Measurements from ENCODE around the gene COL7A1.

Gene COL7A1

GRCh38 chr3:48588230-48588629, 6.9 kb downstream of the COL7A1 start:
- DNase-seq, result no peak

DNA sequence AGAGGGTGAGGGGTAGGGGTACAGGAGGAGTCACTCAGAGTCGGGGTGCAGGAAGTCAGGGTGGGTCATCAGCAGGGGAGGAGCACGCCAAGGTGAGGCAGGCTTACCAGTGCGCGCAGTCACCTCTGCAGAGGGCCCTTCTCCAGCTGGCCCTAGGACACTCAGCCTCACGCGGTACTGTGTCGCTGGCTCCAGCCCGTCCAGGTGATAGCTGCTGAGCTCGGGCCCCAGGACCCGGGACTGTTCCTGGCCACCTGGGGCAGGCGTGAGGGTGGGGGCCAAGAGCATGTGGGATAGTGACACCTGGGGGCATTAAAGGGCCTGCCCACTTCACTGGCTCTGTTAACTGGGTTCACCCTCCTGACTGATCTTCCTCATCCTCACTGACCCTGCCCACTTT, 7.4 kb downstream of the COL7A1 start:
- no peak for DNase-seq

- DNase-seq, result no peak
Observed at GRCh38 chr3:48585411-48585810, 9.7 kb downstream of the COL7A1 start.

GRCh38 chr3:48584836-48585235, 10.3 kb downstream of the COL7A1 start:
- DNase-seq, result no peak

- DNase-seq, result no peak
Observed at GRCh38 chr3:48581621-48582481, 13.3 kb downstream of the COL7A1 start.

DNA sequence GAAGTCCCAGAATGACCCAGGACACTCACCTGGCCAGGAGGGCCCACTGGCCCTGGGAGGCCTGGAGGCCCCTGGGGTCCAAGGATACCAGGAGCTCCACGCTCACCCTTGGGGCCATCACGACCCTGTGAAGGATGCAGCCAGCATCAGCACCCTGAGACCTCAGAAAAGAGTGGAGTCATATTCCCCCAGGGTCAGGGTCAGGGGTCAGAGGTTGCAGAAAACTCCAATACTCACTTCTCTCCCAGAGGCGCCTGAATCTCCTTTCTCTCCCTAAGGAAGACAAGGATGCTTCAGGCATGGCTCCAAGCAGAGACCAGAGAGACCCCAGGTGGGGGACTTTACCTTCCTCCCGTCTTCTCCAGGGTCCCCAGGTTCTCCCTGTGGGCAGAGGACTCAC, 18.5 kb downstream of the COL7A1 start:
- DNase-seq, result no peak

DNA sequence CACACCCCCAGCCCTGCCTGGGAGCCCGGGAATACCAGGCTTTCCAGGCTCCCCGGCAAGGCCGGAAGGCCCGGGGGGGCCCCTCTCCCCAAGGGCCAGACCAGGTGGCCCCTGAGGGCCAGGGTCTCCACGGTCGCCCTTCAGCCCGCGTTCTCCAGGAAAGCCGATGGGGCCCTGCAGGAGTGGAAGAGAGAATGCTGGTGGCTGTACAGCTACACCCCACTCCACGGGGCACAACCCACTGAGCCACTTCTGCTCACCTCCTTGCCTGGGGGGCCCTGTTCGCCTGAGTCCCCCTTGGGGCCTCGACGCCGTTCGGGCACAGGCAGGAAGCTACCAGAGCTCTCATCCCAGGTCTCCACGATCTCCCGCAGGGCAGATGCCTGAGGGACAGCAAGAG, 19.8 kb downstream of the COL7A1 start:
- DNase-seq, result no peak

GRCh38 chr3:48573973-48574585, 21.1 kb downstream of the COL7A1 start:
- no peak for DNase-seq

DNA sequence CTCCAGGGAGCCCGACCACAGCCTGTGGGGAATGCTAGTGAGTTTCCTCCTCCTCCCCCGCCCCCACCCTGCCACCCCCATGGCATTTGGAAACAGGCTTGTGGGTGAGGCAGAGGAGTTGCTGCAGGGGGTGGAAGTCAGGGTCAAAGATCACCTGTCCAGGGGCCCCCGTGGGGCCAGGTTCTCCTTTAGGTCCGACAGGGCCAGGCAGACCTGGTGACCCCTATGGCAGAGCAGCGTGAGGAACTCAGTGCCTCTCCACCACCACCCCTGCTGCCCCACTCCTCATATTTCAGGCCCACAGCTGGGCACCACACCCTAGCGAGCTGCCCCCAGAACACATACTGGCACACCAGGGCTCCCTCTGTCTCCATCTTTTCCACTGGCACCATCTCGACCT, 22.6 kb downstream of the COL7A1 start:
- DNase-seq, result no peak

GRCh38 chr3:48571938-48572337, 23.2 kb downstream of the COL7A1 start:
- DNase-seq, result no peak

DNA sequence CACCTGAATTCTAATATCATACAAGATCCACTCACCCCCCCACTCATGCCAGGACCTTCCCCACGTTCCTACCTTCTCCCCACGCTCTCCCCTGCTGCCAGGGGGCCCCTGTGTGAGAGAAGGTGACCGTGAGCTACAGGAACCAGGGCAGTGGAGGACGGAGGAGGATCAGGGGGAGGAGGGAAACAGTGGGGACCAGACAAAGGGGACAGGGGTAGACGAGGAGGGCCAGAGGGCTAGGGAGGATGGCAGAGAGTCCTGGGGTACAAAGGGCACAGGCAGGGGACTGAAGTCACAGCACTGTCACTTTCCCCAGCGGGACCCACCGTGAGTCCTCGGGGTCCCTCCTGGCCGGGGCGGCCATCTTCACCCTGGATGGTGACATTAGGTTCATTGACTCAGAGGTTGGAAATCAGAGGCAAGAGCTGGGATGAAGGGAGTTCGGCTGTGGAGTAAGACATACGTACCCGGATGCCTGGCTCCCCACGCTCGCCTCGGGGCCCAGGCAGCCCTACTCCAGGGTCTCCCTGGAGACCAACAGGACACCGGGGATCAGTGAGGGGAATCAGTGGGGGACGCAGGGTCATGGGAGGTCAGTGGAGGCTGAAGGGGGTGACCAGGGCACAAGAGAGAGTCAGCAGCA, 25.2 kb downstream of the COL7A1 start:
- DNase-seq, result no peak

DNA sequence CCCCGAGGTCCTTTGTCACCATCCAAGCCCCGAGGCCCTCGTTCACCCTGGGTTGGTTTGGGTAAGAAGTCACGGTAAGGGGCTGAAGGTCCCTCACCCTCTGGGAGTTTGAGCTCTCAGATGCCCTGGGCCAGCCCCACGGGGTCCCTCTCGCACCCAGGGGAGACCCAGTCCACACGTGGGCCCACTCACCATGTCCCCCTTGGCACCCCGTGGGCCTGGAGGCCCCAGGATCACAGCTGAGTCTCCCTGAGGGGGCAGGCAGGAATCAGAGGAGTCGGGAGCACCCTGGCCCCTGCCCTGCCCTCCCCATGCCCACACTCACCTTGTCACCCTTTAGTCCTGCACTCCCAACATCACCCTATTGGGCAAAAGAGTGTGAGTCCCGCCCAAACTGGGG, 25.7 kb downstream of the COL7A1 start:
- no peak for DNase-seq

GRCh38 chr3:48568476-48568875, 26.7 kb downstream of the COL7A1 start:
- DNase-seq, result no peak

DNA sequence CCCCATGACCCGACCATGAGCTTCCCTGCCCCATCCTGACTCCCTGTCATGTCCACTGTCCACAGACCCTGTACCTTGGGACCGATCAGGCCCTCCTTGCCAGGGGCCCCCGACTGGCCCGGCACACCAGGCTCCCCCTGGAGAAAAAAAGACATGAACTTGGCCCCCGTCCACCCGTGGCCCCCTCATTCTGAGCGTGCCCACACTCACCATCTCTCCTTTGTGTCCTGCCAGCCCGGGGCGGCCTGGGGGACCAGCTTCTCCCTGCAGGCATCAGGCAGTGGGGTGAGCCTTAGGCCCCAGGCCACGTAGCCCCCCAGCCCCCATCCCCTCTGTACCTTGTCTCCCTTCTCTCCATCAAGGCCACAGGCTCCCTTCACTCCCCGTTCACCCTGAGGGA, 27.6 kb downstream of the COL7A1 start:
- DNase-seq, result no peak

GRCh38 chr3:48567090-48567489, 28.0 kb downstream of the COL7A1 start:
- DNase-seq, result no peak

DNA sequence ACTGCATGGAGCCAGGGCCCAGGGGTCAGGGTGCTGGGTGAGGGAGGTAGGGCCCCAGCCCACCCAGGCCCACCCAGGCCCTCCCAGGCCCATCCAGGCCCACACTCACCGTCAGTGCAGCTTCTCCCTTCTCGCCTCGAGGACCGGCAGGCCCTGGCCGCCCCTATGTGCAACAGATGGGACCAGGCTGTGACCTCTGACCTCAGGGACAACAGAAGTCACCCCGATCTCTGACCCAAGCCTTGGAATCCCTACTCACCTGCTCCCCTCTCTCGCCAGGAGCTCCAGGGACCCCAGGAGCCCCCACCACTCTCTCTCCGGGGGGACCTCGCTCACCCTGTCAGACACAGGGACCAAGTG, 28.7 kb downstream of the COL7A1 start:
- no peak for DNase-seq

DNA sequence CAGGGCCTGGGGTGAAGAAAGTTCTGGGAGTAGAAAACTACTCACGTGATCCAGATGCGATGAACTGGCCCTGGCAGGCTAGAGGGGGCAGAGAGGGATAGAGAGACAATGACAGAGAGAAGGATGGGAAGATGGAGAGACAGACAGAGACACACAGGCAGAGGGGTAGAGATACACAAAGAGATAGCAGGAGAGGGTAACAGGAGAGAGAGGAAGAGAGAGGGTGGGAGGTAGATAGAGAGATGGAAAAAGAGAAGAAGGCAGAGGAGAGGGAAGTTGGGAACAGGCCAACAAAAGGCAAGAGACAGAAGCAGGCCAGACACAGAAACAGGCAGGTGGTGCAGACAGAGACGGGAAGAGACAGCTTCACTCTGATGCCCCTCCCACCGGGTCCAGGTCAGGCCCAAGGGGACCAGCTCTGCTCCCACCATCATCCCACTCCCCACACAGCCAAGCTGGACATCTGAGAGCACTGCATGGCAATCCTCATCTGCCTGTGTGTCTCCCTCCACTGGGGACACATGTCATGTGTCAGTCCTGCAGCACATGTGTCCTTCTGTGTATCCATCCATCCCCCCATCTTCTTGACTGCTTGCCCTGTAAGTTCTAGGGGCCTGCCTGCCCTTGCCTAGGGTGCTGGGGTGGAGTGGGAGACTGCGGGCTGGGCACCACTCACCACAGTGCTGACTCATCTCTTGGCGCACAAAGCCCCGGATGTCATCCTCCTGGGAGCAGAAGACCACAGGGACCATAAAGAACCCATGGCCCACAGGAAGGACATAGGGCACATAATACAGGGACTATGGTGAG, 29.3 kb downstream of the COL7A1 start:
- DNase-seq, result peak; percentile 91

DNA sequence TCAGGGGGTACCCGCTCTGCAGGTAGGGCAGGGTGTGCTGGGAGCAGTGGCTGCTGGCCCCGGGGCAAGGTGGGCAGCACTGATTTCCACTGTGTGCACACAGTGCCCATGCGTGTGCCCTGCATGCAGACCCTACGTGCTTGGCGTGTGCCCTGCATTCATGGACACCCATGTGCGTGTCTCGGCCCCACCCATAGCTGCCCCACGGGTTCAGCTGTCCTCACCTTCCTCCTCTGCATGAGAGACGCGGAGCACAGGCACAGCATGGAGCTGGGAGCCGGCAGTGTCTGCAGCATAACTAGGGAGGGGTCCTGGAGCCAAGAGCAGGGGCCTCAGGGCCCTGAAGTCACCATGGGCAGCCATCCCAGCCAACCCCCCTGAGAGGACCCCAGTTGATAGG, 29.9 kb downstream of the COL7A1 start:
- DNase-seq, result peak; percentile 37

GRCh38 chr3:48564667-48565066, 30.5 kb downstream of the COL7A1 start:
- peak; percentile 27 for DNase-seq

- DNase-seq, result peak; percentile 92
Observed at GRCh38 chr3:48564022-48564421, 31.1 kb downstream of the COL7A1 start.

DNA sequence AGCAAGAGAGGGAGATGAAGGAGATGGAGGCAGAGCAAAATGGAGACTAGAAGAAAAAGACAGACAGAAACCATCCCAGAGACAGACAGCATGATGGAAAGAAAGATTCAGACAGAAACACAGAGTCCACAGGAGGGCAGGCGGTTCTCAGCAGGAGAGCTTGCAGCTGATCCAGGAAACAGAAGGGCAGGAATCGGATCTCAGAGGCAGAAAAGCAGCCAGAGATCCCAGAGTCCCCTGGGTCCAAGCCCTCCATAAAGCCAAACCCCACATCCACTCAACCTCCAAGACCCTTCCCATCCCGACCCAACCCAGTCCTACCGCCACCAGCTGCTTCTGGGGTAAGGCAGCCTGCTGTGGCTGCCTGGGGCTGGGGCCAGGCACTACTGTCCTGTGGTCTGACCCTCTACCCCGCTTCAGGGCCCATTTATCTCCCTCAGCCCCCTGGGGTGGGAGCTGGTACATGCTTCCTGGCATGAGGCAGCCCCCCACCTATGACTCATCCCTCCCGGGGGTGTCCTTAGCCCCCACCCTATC, 31.7 kb downstream of the COL7A1 start, which contains the start of gene UCN2:
Gene UCN2, minus strand, starts transcription at position 400 of the 537 bp plus-strand sequence. CDS start 657 bp downstream, outside the sequence.
- DNase-seq, result peak; percentile 61

DNA sequence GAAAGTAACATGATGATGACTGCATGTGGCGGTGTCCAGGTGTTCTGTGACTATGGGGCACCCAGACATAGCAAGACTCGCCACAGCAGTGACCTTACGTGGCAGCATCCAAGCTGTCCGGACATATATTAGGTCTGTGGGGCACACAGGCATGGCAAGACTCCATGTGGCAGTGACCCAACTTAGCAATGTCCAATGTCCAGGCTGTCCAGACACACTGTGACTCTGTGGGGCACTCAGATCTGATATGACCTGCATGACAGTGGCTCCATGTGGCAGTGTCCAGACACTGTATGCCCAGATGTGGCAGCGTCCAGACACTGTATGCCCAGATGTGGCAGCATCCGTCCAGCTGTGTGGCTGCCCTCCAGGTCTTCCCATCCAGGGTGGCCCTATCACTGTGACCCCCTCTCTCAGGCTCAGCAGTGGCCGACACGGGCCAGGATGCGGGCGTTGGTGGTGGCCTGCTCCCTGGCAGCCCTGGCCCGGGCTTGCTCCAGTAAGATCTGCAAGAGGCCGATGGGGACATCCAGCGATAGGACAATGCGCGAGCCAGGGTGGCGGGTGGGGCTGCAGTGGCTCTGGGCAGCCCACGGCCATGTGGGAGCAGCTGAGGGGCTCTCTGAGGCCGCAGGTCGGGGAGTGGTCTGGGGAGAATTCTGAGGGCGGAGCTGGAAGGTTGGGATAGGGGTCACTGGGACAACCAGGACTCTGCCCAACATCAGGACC, 32.6 kb downstream of the COL7A1 start:
- peak; percentile 9 for DNase-seq
